Posterior vena cava (tissue), 2 donors: ENCODE measurements around the gene FOS. TPM values are rescaled to one million over a fixed set of nuclear protein-coding genes. Genes with fewer than 3 reads are reported as not detected.
"Not testable (repeated sequence)": the region's sequence is repeated elsewhere in the genome, so short reads cannot be mapped to it uniquely, and the experiment has no call there.

Experiments
- DNase-seq: peaks from one replicate; pipeline ENCODE4 v3.0.0-alpha.2; 2020; ENCODE audit warnings: low spot score
- intact Hi-C, 2 donors: fragments of 100-400 bp; cut with DNase I; formaldehyde crosslinking; loops; one replicate each; pipeline versions ENCODE4 v1.14.1 to v1.14.2; 2022 to 2023
- total RNA-seq, 2 donors: library from RNA; stranded (reverse); fragmentation: NEBNext Ultra II Directional; extraction: Animal tissue kit (Norgen Biotek cat#: 25700); gene quantifications; one replicate each; pipeline ENCODE4 v1.2.1, GENCODE V29; 2021
- donor health status: DM: yes; HTN: yes; CAD: no.
- donor health status: DM: yes; HTN: yes; CAD: no.

Gene FOS
- total RNA-seq, 2 donors from 2014 or later: 485 to 992 TPM

GRCh38 chr14:75273272-75274049, 5.2 kb upstream of the FOS start:
- intact Hi-C loops: no loop called here

GRCh38 chr14:75274050-75274898, 4.4 kb upstream of the FOS start:
- intact Hi-C loops: no loop called here

More at GRCh38 chr14:75273272-75274049, 5.2 kb upstream of the FOS start:
- DNase-seq: no peak

GRCh38 chr14:75274899-75275569, 3.6 kb upstream of the FOS start:
- DNase-seq: no peak
- intact Hi-C loops: loop anchor here in 1 of 2 donors (1.0 kb wide), 1 partner anchor 10 kb away; no protein-coding TSS in a partner anchor

More at GRCh38 chr14:75274050-75274898, 4.4 kb upstream of the FOS start:
- DNase-seq: no peak

GRCh38 chr14:75275598-75275997, 3.0 kb upstream of the FOS start:
- intact Hi-C loops: loop anchor here in 1 of 2 donors (1.0 kb wide), 1 partner anchor 10 kb away; no protein-coding TSS in a partner anchor
- DNase-seq: no peak

- peak; percentile 98 for DNase-seq
- intact Hi-C loops: no loop called here
Observed at GRCh38 chr14:75277008-75277814, 1.4 kb upstream of the FOS start.

GRCh38 chr14:75277815-75278421, 710 bp upstream of the FOS start:
- intact Hi-C loops: no loop called here
- no peak for DNase-seq

GRCh38 chr14:75279153-75279762, 630 bp downstream of the FOS start:
- intact Hi-C loops: no loop called here
- DNase-seq: peak; percentile 93

- intact Hi-C loops: no loop called here
- DNase-seq: peak; percentile 92
Observed at GRCh38 chr14:75279763-75280290, 1.2 kb downstream of the FOS start.

- intact Hi-C loops: no loop called here
- no peak for DNase-seq
Observed at GRCh38 chr14:75280291-75280830, 1.7 kb downstream of the FOS start.

- peak; percentile 92 for DNase-seq
- intact Hi-C loops: no loop called here
Observed at GRCh38 chr14:75280831-75281653, 2.4 kb downstream of the FOS start.

GRCh38 chr14:75281654-75282019, 3.0 kb downstream of the FOS start:
- intact Hi-C loops: no loop called here

GRCh38 chr14:75282170-75282554, 3.5 kb downstream of the FOS start:
- no peak for DNase-seq
- intact Hi-C loops: no loop called here

More at GRCh38 chr14:75281654-75282019, 3.0 kb downstream of the FOS start:
- no peak for DNase-seq

- intact Hi-C loops: not testable (repeated sequence)
- peak; percentile 90 for DNase-seq
Observed at GRCh38 chr14:75282555-75283161, 4.0 kb downstream of the FOS start.

GRCh38 chr14:75283162-75283832, 4.7 kb downstream of the FOS start:
- intact Hi-C loops: no loop called here
- DNase-seq: peak; percentile 87

GRCh38 chr14:75283833-75284563, 5.4 kb downstream of the FOS start:
- peak; percentile 84 for DNase-seq
- intact Hi-C loops: no loop called here
